SK-N-SH (cell line): ENCODE results near the gene DEFB125. TPM values are rescaled to one million over a fixed set of nuclear protein-coding genes. Genes with fewer than 3 reads are reported as not detected.

ENCODE experiments used
- CTCF ChIA-PET: fragments of 300-600, 350-600 bp; formaldehyde crosslinking; extraction: SDS; loops from one replicate; lab custom pipeline; 2021; lab: Yijun Ruan, JAX
- POLR2A ChIA-PET: fragments of 350-600 bp; sonication (Branson Sonifier 250); formaldehyde crosslinking; extraction: SDS; loops from one replicate; lab custom pipeline; 2020; ENCODE audit warnings: antibody characterized with exemption, inconsistent platforms; lab: Yijun Ruan, JAX
- DNase-seq: peaks from one replicate; pipeline ENCODE4 v3.0.0; 2012
- H2AFZ ChIP-seq: fragments of 200-600 bp; sonication (generic); 2 replicates; pipeline ENCODE4 v1.8.1; 2016; ENCODE audit warnings: antibody characterized with exemption, mild to moderate bottlenecking, low read depth
- H3F3A ChIP-seq: fragments of 200-600 bp; sonication (generic); replicated peaks from 2 replicates; pipeline ENCODE3; 2016; ENCODE audit warnings: antibody characterized with exemption, mild to moderate bottlenecking; ENCODE audit not compliant: insufficient read depth
- H3K27ac ChIP-seq, 2 experiments: fragments of 200-500 bp in 1 of 2; fragments of 200-600 bp in 1 of 2; sonication (Bioruptor generic) in 1 of 2; sonication (generic), shearing (Covaris generic) in 1 of 2; 2 replicates each; pipeline versions ENCODE4 v1.5.1 to v1.6.1; 2014 to 2016; ENCODE audit warnings: low read depth in 2 of 2, inconsistent platforms in 1 of 2, low read length in 1 of 2, mild to moderate bottlenecking in 1 of 2, mixed read lengths in 1 of 2
- H3K27me3 ChIP-seq: fragments of 200-600 bp; sonication (generic), shearing (Covaris generic); 2 replicates; pipeline ENCODE4 v1.6.1; 2016; ENCODE audit warnings: mixed run types; ENCODE audit not compliant: insufficient read depth
- H3K36me3 ChIP-seq, 2 experiments: fragments of 200-500 bp in 1 of 2; fragments of 200-600 bp in 1 of 2; sonication (Bioruptor generic) in 1 of 2; sonication (generic) in 1 of 2; replicated peaks in 1 of 2; 2 replicates each; pipeline versions ENCODE3 to v1.5.1; 2014 to 2016; ENCODE audit warnings: low read length in 1 of 2, mild to moderate bottlenecking in 1 of 2; ENCODE audit not compliant: insufficient read depth in 2 of 2, control insufficient read depth in 1 of 2
- H3K4me1 ChIP-seq, 2 experiments: fragments of 200-500 bp in 1 of 2; fragments of 200-600 bp in 1 of 2; sonication (Bioruptor generic) in 1 of 2; sonication (generic), shearing (Covaris generic) in 1 of 2; 2 replicates each; pipeline versions ENCODE4 v1.5.1 to v1.6.1; 2014 to 2016; ENCODE audit warnings: low read depth in 1 of 2, low read length in 1 of 2, mixed run types in 1 of 2; ENCODE audit not compliant: insufficient read depth in 2 of 2, control insufficient read depth in 1 of 2
- H3K4me2 ChIP-seq: fragments of 200-600 bp; sonication (generic), shearing (Covaris generic); 2 replicates; pipeline ENCODE4 v1.6.1; 2017; ENCODE audit warnings: mixed run types
- H3K4me3 ChIP-seq, 2 experiments: fragments of 200-500 bp in 1 of 2; fragments of 200-600 bp in 1 of 2; sonication (Bioruptor generic) in 1 of 2; sonication (generic), shearing (Covaris generic) in 1 of 2; 2 replicates each; pipeline versions ENCODE4 v1.5.1 to v1.8.1; 2014 to 2016; ENCODE audit warnings: low read depth in 2 of 2, inconsistent platforms in 1 of 2, low read length in 1 of 2, mild to moderate bottlenecking in 1 of 2, mixed read lengths in 1 of 2, moderate library complexity in 1 of 2
- H3K79me2 ChIP-seq: fragments of 200-600 bp; sonication (generic); 2 replicates; pipeline ENCODE4 v1.8.1; 2017; ENCODE audit warnings: mild to moderate bottlenecking; ENCODE audit not compliant: insufficient read depth
- H3K9ac ChIP-seq: fragments of 200-600 bp; sonication (generic); 2 replicates; pipeline ENCODE4 v1.6.1; 2017; ENCODE audit warnings: mixed run types
- H3K9me2 ChIP-seq: fragments of 200-600 bp; sonication (generic); 2 replicates; pipeline ENCODE4 v1.6.1; 2017; ENCODE audit warnings: mixed run types
- H3K9me3 ChIP-seq: fragments of 200-600 bp; sonication (generic); 2 replicates; pipeline ENCODE4 v1.6.1; 2017; ENCODE audit warnings: mixed run types, mild to moderate bottlenecking, moderate library complexity
- H4K20me1 ChIP-seq: fragments of 200-600 bp; sonication (generic); 2 replicates; pipeline ENCODE4 v1.6.1; 2017; ENCODE audit warnings: mild to moderate bottlenecking, mixed run types; ENCODE audit not compliant: insufficient read depth
- CHD2 ChIP-seq: fragments of 150-350 bp; IDR thresholded peaks from 2 replicates; pipeline ENCODE4 v1.6.1; 2018; ENCODE audit warnings: low read length; ENCODE audit not compliant: partially characterized antibody
- FOSL2 ChIP-seq: IDR thresholded peaks from 2 replicates; pipeline ENCODE4 v1.4.0; 2012; ENCODE audit warnings: low read depth, mild to moderate bottlenecking, moderate library complexity, borderline replicate concordance
- FOXJ3 ChIP-seq: sonication (generic); formaldehyde crosslinking; IDR thresholded peaks from 2 replicates; pipeline ENCODE4 v1.5.1; 2020; ENCODE audit warnings: mild to moderate bottlenecking, missing genetic modification reagents
- FOXM1 ChIP-seq: IDR thresholded peaks from 2 replicates; pipeline ENCODE4 v1.4.0; 2012; ENCODE audit warnings: low read depth, mild to moderate bottlenecking
- GATA2 ChIP-seq: sonication (generic); formaldehyde crosslinking; IDR thresholded peaks from 2 replicates; pipeline ENCODE4 v1.5.0; 2020; ENCODE audit warnings: mild to moderate bottlenecking, missing genetic modification reagents
- JUND ChIP-seq: IDR thresholded peaks from 2 replicates; pipeline ENCODE4 v1.4.0; 2012
- MEF2A ChIP-seq: IDR thresholded peaks from 2 replicates; pipeline ENCODE4 v1.4.0; 2012; ENCODE audit warnings: low read depth, borderline replicate concordance
- NFIC ChIP-seq: IDR thresholded peaks from 2 replicates; pipeline ENCODE4 v1.4.0; 2012; ENCODE audit warnings: borderline replicate concordance
- NRF1 ChIP-seq: IDR thresholded peaks from 2 replicates; pipeline ENCODE4 v1.6.1; 2012; ENCODE audit warnings: low read depth, mild to moderate bottlenecking, low read length
- RAD21 ChIP-seq: IDR thresholded peaks from 2 replicates; pipeline ENCODE4 v1.6.1; 2012; ENCODE audit warnings: mild to moderate bottlenecking, low read length
- RCOR1 ChIP-seq: fragments of 150-350 bp; IDR thresholded peaks from 2 replicates; pipeline ENCODE4 v1.6.1; 2017; ENCODE audit warnings: antibody characterized with exemption, low read length
- RFX5 ChIP-seq: IDR thresholded peaks from 2 replicates; pipeline ENCODE4 v1.6.1; 2012; ENCODE audit warnings: mild to moderate bottlenecking, improper control_type of control experiment, low read length
- RXRA ChIP-seq: IDR thresholded peaks from 2 replicates; pipeline ENCODE4 v1.4.0; 2012; ENCODE audit warnings: low read depth, mild to moderate bottlenecking, borderline replicate concordance
- SIN3A ChIP-seq: IDR thresholded peaks from 2 replicates; pipeline ENCODE4 v1.6.1; 2012; ENCODE audit warnings: low read depth, mild to moderate bottlenecking, low read length, moderate library complexity, borderline replicate concordance
- TCF12 ChIP-seq: IDR thresholded peaks from 2 replicates; pipeline ENCODE4 v1.4.0; 2012
- TEAD4 ChIP-seq: IDR thresholded peaks from 2 replicates; pipeline ENCODE4 v1.4.0; 2012; ENCODE audit warnings: mild to moderate bottlenecking, borderline replicate concordance; ENCODE audit not compliant: insufficient read depth
- YY1 ChIP-seq: IDR thresholded peaks from 2 replicates; pipeline ENCODE4 v1.4.0; 2012; ENCODE audit warnings: low read depth, mild to moderate bottlenecking
- WGBS: methylation state at CpG from one replicate; pipeline ENCODE4 v1.1.6; 2017; ENCODE audit warnings: low lambda C conversion rate; 5-methylcytosine and 5-hydroxymethylcytosine counted together
- polyA plus RNA-seq, 3 experiments: library from polyadenylated mRNA; depleted of rRNA; stranded (reverse); fragments of >200 nt; gene quantifications; 2 replicates each; pipeline ENCODE4 v1.2.3, GENCODE V29; 2012
- TF ChIP-seq, protein P1 (sequence below): fragments of 150-350 bp; IDR thresholded peaks from 2 replicates; pipeline ENCODE4 v1.6.1; 2016; ENCODE audit warnings: mild to moderate bottlenecking, low read depth, low read length
- TF ChIP-seq, protein P2 (sequence below): IDR thresholded peaks from 2 replicates; pipeline ENCODE4 v1.4.0; 2012; ENCODE audit warnings: low read depth
- TF ChIP-seq, protein P3 (sequence below): IDR thresholded peaks from 2 replicates; pipeline ENCODE4; 2012
- TF ChIP-seq, protein P4 (sequence below): fragments of 200-600 bp; sonication (generic); IDR thresholded peaks from 2 replicates; pipeline ENCODE4 v1.6.1; 2017; ENCODE audit warnings: antibody characterized with exemption, mild to moderate bottlenecking, moderate library complexity

Gene DEFB125
- polyA plus RNA-seq, 1 of the 3 experiments (the other 2 are of a cell fraction): not detected

DNA sequence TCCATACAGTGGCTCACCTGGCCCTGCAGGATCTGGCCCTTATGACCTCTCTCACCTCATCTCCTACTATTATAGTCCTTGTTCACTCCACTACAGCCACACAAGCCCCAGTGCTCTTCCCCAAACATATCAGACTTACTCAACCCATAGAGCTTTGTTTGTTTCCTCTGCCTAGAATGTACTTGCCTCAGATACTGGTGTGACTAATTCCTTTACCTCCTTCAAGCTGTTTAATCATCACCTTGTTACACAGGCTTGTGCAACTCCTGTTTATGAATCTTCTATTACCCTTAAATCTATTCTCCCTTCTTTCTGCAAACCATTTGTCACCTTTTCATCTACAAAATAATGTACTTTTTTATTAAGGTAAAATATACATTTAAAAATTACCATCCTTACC, 3.2 kb downstream of the DEFB125 start (continued):
- no peak for TF ChIP-seq FOXM1
- TF ChIP-seq FOXJ3 (CRISPR knock-in tag): no peak
- no peak for TF ChIP-seq NRF1
- TF ChIP-seq SIN3A: no peak
- TF ChIP-seq CHD2: no peak
- no peak for TF ChIP-seq RAD21
- TF ChIP-seq, all 33 proteins: peak for 0

DNA sequence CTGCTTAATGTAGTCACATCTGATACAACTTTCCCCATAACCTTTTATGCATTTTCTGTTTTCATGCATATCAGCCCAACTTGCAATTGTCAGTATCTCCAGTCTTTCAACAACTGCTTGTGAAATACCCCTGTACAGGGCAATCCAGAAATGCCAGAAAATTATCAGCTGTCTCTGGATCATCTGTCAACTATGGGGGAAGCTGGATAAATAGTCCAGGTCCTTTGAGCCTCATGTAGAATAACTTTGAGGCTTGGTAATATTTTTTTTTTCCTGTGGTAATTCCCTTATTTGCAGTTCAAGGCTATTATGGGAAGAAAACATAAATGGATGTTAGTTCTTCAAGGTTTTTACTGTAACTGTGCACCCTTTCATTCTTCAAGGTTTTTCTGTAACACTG, 6.2 kb downstream of the DEFB125 start:
- Histone ChIP-seq H4K20me1 (no peaks in the 10 kb centered on the region), H3K9me3 (no peaks in the 10 kb centered on the region), H3K9me2 (no peaks in the 10 kb centered on the region), H3K27ac (no peak overlapping the region), H3K9ac (no peak overlapping the region), H3K79me2 (no peaks in the 10 kb centered on the region), H3K36me3 (no peaks in the 10 kb centered on the region), H3F3A (no peaks in the 10 kb centered on the region), H2AFZ (no peak overlapping the region), H3K4me3 (no peak overlapping the region), H3K4me2 (no peak overlapping the region), H3K27me3 (no peaks in the 10 kb centered on the region), H3K4me1 (no peaks in the 10 kb centered on the region)
- CTCF ChIA-PET: interaction anchor here (4.0 kb wide), 1 partner anchor 13 kb away, joined by 14 read pairs; no protein-coding TSS in a partner anchor
- TF ChIP-seq YY1 (no peak), RFX5 (no peak), JUND (no peak), TCF12 (no peak), RAD21 (no peak), GATA2 (CRISPR knock-in tag) (no peak), FOSL2 (no peak), FOXM1 (no peak)
- TF ChIP-seq, protein P1, sequence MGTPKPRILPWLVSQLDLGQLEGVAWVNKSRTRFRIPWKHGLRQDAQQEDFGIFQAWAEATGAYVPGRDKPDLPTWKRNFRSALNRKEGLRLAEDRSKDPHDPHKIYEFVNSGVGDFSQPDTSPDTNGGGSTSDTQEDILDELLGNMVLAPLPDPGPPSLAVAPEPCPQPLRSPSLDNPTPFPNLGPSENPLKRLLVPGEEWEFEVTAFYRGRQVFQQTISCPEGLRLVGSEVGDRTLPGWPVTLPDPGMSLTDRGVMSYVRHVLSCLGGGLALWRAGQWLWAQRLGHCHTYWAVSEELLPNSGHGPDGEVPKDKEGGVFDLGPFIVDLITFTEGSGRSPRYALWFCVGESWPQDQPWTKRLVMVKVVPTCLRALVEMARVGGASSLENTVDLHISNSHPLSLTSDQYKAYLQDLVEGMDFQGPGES: no peak
- TF ChIP-seq, protein P2, sequence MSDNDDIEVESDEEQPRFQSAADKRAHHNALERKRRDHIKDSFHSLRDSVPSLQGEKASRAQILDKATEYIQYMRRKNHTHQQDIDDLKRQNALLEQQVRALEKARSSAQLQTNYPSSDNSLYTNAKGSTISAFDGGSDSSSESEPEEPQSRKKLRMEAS: no peak
- TF ChIP-seq, protein P3, sequence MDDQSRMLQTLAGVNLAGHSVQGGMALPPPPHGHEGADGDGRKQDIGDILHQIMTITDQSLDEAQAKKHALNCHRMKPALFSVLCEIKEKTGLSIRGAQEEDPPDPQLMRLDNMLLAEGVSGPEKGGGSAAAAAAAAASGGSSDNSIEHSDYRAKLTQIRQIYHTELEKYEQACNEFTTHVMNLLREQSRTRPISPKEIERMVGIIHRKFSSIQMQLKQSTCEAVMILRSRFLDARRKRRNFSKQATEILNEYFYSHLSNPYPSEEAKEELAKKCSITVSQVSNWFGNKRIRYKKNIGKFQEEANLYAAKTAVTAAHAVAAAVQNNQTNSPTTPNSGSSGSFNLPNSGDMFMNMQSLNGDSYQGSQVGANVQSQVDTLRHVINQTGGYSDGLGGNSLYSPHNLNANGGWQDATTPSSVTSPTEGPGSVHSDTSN: no peak
- POLR2A ChIA-PET: no interaction called here
- DNase-seq: no peak

DNA sequence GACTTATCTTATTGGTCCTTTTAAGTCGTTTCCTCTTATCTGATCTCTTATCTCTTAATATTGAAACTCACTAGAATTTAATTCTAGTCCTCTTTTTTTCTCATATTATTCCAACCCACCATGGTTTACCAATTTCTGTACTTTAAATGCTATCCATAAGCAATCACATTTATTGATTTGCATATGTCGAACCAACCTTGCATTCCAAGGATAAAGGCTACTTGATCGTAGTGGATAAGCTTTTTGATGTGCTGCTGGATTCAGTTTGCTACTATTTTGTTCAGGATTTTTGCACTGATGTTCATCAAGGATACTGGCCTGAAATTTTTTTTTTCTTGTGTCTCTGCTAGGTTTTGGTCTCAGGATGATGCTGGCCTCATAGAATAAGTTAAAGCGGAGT, 7.7 kb downstream of the DEFB125 start:
- Histone ChIP-seq H3K4me2 (no peak overlapping the region), H3K4me1 (no peaks in the 10 kb centered on the region), H3K79me2 (no peaks in the 10 kb centered on the region), H2AFZ (no peak overlapping the region), H3K9me2 (no peaks in the 10 kb centered on the region), H3K9me3 (no peaks in the 10 kb centered on the region), H4K20me1 (no peaks in the 10 kb centered on the region), H3K27ac (no peak overlapping the region), H3K4me3 (no peak overlapping the region), H3K36me3 (no peaks in the 10 kb centered on the region), H3F3A (no peaks in the 10 kb centered on the region), H3K9ac (no peak overlapping the region), H3K27me3 (no peaks in the 10 kb centered on the region)
- 6% methylated on average over 4 of the region's 4 CpGs for WGBS
- DNase-seq: no peak
- POLR2A ChIA-PET: no interaction called here
- CTCF ChIA-PET: no interaction called here
- TF ChIP-seq RCOR1: no peak
- no peak for TF ChIP-seq FOXJ3 (CRISPR knock-in tag)
- TF ChIP-seq NFIC: no peak
- TF ChIP-seq, protein P2: no peak
- no peak for TF ChIP-seq RXRA
- no peak for TF ChIP-seq RFX5
- TF ChIP-seq TEAD4: no peak
- TF ChIP-seq, protein P4, sequence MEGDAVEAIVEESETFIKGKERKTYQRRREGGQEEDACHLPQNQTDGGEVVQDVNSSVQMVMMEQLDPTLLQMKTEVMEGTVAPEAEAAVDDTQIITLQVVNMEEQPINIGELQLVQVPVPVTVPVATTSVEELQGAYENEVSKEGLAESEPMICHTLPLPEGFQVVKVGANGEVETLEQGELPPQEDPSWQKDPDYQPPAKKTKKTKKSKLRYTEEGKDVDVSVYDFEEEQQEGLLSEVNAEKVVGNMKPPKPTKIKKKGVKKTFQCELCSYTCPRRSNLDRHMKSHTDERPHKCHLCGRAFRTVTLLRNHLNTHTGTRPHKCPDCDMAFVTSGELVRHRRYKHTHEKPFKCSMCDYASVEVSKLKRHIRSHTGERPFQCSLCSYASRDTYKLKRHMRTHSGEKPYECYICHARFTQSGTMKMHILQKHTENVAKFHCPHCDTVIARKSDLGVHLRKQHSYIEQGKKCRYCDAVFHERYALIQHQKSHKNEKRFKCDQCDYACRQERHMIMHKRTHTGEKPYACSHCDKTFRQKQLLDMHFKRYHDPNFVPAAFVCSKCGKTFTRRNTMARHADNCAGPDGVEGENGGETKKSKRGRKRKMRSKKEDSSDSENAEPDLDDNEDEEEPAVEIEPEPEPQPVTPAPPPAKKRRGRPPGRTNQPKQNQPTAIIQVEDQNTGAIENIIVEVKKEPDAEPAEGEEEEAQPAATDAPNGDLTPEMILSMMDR: no peak
- no peak for TF ChIP-seq MEF2A
